ENCODE data around the gene FXYD7.

GRCh38 chr19:35119578-35120155, 23.4 kb upstream of the FXYD7 start:
- no peak for TF ChIP-seq EZH2 (IDR thresholded peaks at IDR 0.05; ENCODE audit: low read length, missing control alignments)
- no peak for TF ChIP-seq CTCF (conservative IDR thresholded peaks at IDR 0.05 in 1 of 2, IDR thresholded peaks at IDR 0.05 in 1 of 2; ENCODE audit: low read depth in 1 of 2, low read length in 2 of 2)

All from fibroblast of lung (primary cell).